Kidney (tissue), 14 donors: Measurements from ENCODE around the gene ATP11A. TPM values are rescaled to one million over a fixed set of nuclear protein-coding genes. Genes with fewer than 3 reads are reported as not detected.

Experiments used
- DNase-seq, 5 donors: peaks; one replicate each; pipeline ENCODE4 v3.0.0-alpha.2; 2013 to 2020
- FAIRE-seq: peaks from 2 replicates; lab custom pipeline; 2012; peaks lifted over from hg19 to GRCh38; lab: Jason Lieb, UNC
- H3K27ac ChIP-seq, 2 donors: one replicate each; pipeline ENCODE4 v1.7.0; 2013; ENCODE audit warnings: low read depth in 2 of 2, low read length in 2 of 2, inconsistent platforms in 1 of 2
- H3K27me3 ChIP-seq: one replicate; pipeline ENCODE4 v1.7.1; 2013; ENCODE audit warnings: low read length, inconsistent platforms; ENCODE audit not compliant: control insufficient read depth, insufficient read depth
- H3K36me3 ChIP-seq, 3 donors: one replicate each; pipeline versions ENCODE4 v1.7.0 to v1.7.1; 2013; ENCODE audit warnings: low read length in 3 of 3, control low read depth in 1 of 3, inconsistent platforms in 1 of 3; ENCODE audit not compliant: insufficient read depth in 3 of 3, control insufficient read depth in 2 of 3
- H3K4me1 ChIP-seq, 3 donors: one replicate each; pipeline versions ENCODE4 v1.7.0 to v1.7.1; 2013; ENCODE audit warnings: low read length in 3 of 3, inconsistent platforms in 1 of 3, low read depth in 1 of 3; ENCODE audit not compliant: control insufficient read depth in 2 of 3, insufficient read depth in 2 of 3
- H3K4me3 ChIP-seq, 3 donors: one replicate each; pipeline versions ENCODE4 v1.7.0 to v1.8.1; 2013; ENCODE audit warnings: low read length in 3 of 3, control low read depth in 1 of 3, inconsistent platforms in 1 of 3
- H3K9ac ChIP-seq, 3 donors: one replicate each; pipeline versions ENCODE4 v1.7.0 to v1.7.1; 2013; ENCODE audit warnings: low read length in 3 of 3, control low read depth in 1 of 3, inconsistent platforms in 1 of 3
- H3K9me3 ChIP-seq, 3 donors: one replicate each; pipeline versions ENCODE4 v1.7.0 to v1.7.1; 2013; ENCODE audit warnings: low read length in 3 of 3, control low read depth in 1 of 3, inconsistent platforms in 1 of 3; ENCODE audit not compliant: control insufficient read depth in 2 of 3, insufficient read depth in 1 of 3
- CTCF ChIP-seq: IDR thresholded peaks from 3 replicates; pipeline ENCODE4 v1.5.1; 2012; ENCODE audit warnings: mild to moderate bottlenecking, moderate library complexity, borderline replicate concordance; ENCODE audit not compliant: insufficient read depth; ENCODE audit errors: extremely low read depth
- intact Hi-C: fragments of 100-400 bp; cut with DNase I; formaldehyde crosslinking; loops from one replicate; pipeline ENCODE4 v1.11.1; 2022
- polyA plus RNA-seq: library from polyadenylated mRNA; stranded (reverse); fragments of 350-450 nt; fragmentation: Illumina TruSeq; extraction: RNeasy Lipid Tissue Mini Kit (QIAGEN cat#74804); gene quantifications from one replicate; pipeline ENCODE4 v1.2.3, GENCODE V29; 2014; ENCODE audit warnings: low read depth, low replicate concordance; ENCODE audit not compliant: insufficient read depth
- total RNA-seq: library from RNA; stranded (reverse); fragmentation: NEBNext Ultra II Directional; extraction: Animal tissue kit (Norgen Biotek cat#: 25700); gene quantifications from one replicate; pipeline ENCODE4 v1.2.1, GENCODE V29; 2021
- donor health status: control.
- donor health status: control.
- donor health status: control.
- donor health status: control.
- donor health status: control.
- donor health status: DM: yes; HTN: yes; CAD: no.
- donor health status: Normal renal cell carcinoma (clear cell type).

ATP11A gene
- total and polyA plus RNA-seq, 2 donors from 2014 or later: 4.9 to 212 TPM

- H3K27me3 ChIP-seq: no peaks in the 10 kb centered on the region
- no peak for TF ChIP-seq CTCF
- peaks cover 7 to 44% (median 39%) of the 10 kb centered on the region in 3 donors for H3K36me3 ChIP-seq
- H3K4me1 ChIP-seq: no peaks in the 10 kb centered on the region
- FAIRE-seq (no peak), DNase-seq (no peak)
- no peak overlapping the region for H3K9ac ChIP-seq
- H3K27ac ChIP-seq: no peak overlapping the region
- H3K4me3 ChIP-seq: no peak overlapping the region
- intact Hi-C loops: no loop called here
- H3K9me3 ChIP-seq: no peaks in the 10 kb centered on the region
Measured at GRCh38 chr13:112828082-112828699, 138.4 kb downstream of the ATP11A start.

GRCh38 chr13:112828756-112829155 lies 138.9 kb downstream of the ATP11A start:
- H3K36me3 ChIP-seq: peaks cover 9 to 49% (median 39%) of the 10 kb centered on the region in 3 donors
- H3K27ac ChIP-seq: no peak overlapping the region
- no peaks in the 10 kb centered on the region for H3K9me3 ChIP-seq
- DNase-seq (no peak), FAIRE-seq (no peak)
- intact Hi-C loops: no loop called here
- no peaks in the 10 kb centered on the region for H3K4me1 ChIP-seq
- H3K27me3 ChIP-seq: no peaks in the 10 kb centered on the region
- H3K9ac ChIP-seq: no peak overlapping the region
- no peak for TF ChIP-seq CTCF
- H3K4me3 ChIP-seq: no peak overlapping the region

- Histone ChIP-seq H3K4me3 (no peak overlapping the region), H3K27me3 (no peaks in the 10 kb centered on the region), H3K27ac (no peak overlapping the region), H3K9me3 (no peaks in the 10 kb centered on the region), H3K36me3 (peaks cover 9 to 52% (median 36%) of the 10 kb centered on the region in 3 donors), H3K4me1 (no peaks in the 10 kb centered on the region), H3K9ac (no peak overlapping the region)
- FAIRE-seq: no peak
- TF ChIP-seq CTCF: no peak
- no peak for DNase-seq
- intact Hi-C loops: no loop called here
Measured at GRCh38 chr13:112831196-112831595, 141.4 kb downstream of the ATP11A start.
